HCT116 (cell line): Measurements from ENCODE around the gene WWOX. TPM values are rescaled to one million over a fixed set of nuclear protein-coding genes. Genes with fewer than 3 reads are reported as not detected.

Experiments
- ATAC-seq: fragments of 200-7000 bp; cut with Tn5 transposase; 2 replicates; pipeline ENCODE4 v1.9.1; 2020; ENCODE audit warnings: mild to moderate bottlenecking, moderate library complexity
- BruUV-seq: library from RNA; stranded (reverse); fragments of 400-500 nt; replicated peaks from 2 replicates; lab custom pipeline; 2021; lab: Mats Ljungman, UMichigan
- CTCF ChIA-PET: fragments of 300-600 bp; sonication (Branson Sonifier 250); formaldehyde crosslinking; loops from one replicate; lab custom pipeline; 2021; ENCODE audit warnings: antibody characterized with exemption; lab: Charles Lee
- POLR2A ChIA-PET: fragments of 300-600, 350-600 bp; sonication (Branson Sonifier 250); formaldehyde crosslinking; loops from one replicate; lab custom pipeline; 2021; ENCODE audit warnings: antibody characterized with exemption; lab: Charles Lee
- RAD21 ChIA-PET, 2 experiments: fragments of 300-600 bp; sonication (Branson Sonifier 250); formaldehyde crosslinking; loops; one replicate each; lab custom pipeline; 2023; ENCODE audit warnings: low total read pairs in 2 of 2; ENCODE audit not compliant: uncharacterized antibody in 2 of 2, unreplicated experiment in 2 of 2, low non-redundant PET in 1 of 2; lab: Charles Lee
- DNase-seq: peaks from one replicate; pipeline ENCODE4 v3.0.0-alpha.2; 2010; ENCODE audit warnings: low read depth, low spot score
- H2AFZ ChIP-seq: fragments of 200-600 bp; shearing (Covaris generic), sonication (generic); 2 replicates; pipeline ENCODE4 v1.6.1; 2017; ENCODE audit warnings: low read depth, mixed run types, mixed read lengths, antibody characterized with exemption, low read length; ENCODE audit not compliant: poor library complexity, severe bottlenecking
- H3K27ac ChIP-seq: 2 replicates; pipeline ENCODE4 v1.5.1; 2012; ENCODE audit warnings: low read depth, low read length
- H3K27me3 ChIP-seq: fragments of 200-600 bp; sonication (generic); 2 replicates; pipeline ENCODE4 v1.6.1; 2016; ENCODE audit warnings: mixed run types, low read length, mixed read lengths; ENCODE audit not compliant: insufficient read depth
- H3K36me3 ChIP-seq, 2 experiments: fragments of 200-500 bp in 1 of 2; fragments of 200-600 bp in 1 of 2; sonication (Bioruptor generic) in 1 of 2; sonication (generic) in 1 of 2; 2 replicates each; pipeline versions ENCODE4 v1.5.1 to v1.6.1; 2014 to 2016; ENCODE audit warnings: low read length in 2 of 2, inconsistent platforms in 1 of 2, mixed read lengths in 1 of 2, mixed run types in 1 of 2; ENCODE audit not compliant: insufficient read depth in 2 of 2, control insufficient read depth in 1 of 2
- H3K4me1 ChIP-seq, 2 experiments: fragments of 200-600 bp in 1 of 2; sonication (generic) in 1 of 2; 2 replicates each; pipeline versions ENCODE4 v1.5.1 to v1.6.1; 2012 to 2017; ENCODE audit warnings: low read length in 2 of 2, inconsistent platforms in 1 of 2, mild to moderate bottlenecking in 1 of 2, mixed read lengths in 1 of 2, mixed run types in 1 of 2, moderate library complexity in 1 of 2; ENCODE audit not compliant: insufficient read depth in 2 of 2, control insufficient read depth in 1 of 2
- H3K4me2 ChIP-seq: fragments of 200-600 bp; sonication (generic); 2 replicates; pipeline ENCODE4 v1.6.1; 2017; ENCODE audit warnings: mixed run types, low read length, mixed read lengths
- H3K4me3 ChIP-seq, 2 experiments: fragments of 200-600 bp in 1 of 2; sonication (generic) in 1 of 2; replicated peaks in 1 of 2; 2 replicates each; pipeline ENCODE4 v1.5.1; 2011 to 2016; ENCODE audit warnings: low read length in 2 of 2, control low read depth in 1 of 2, low read depth in 1 of 2, mild to moderate bottlenecking in 1 of 2, mixed read lengths in 1 of 2, mixed run types in 1 of 2
- H3K79me2 ChIP-seq: fragments of 200-600 bp; sonication (generic); 2 replicates; pipeline ENCODE4 v1.6.1; 2017; ENCODE audit warnings: mild to moderate bottlenecking, mixed run types, low read length, moderate library complexity, mixed read lengths; ENCODE audit not compliant: insufficient read depth
- H3K9ac ChIP-seq: fragments of 200-600 bp; sonication (generic); 2 replicates; pipeline ENCODE4 v1.6.1; 2016; ENCODE audit warnings: low read length, mixed read lengths
- H3K9me2 ChIP-seq: fragments of 200-600 bp; sonication (generic), shearing (Covaris generic); 2 replicates; pipeline ENCODE4 v1.6.1; 2017; ENCODE audit warnings: mixed run types, mild to moderate bottlenecking, moderate library complexity; ENCODE audit not compliant: insufficient read depth
- H3K9me3 ChIP-seq, 2 experiments: fragments of 200-500 bp in 1 of 2; fragments of 200-600 bp in 1 of 2; sonication (Bioruptor generic) in 1 of 2; sonication (generic) in 1 of 2; 2 replicates each; pipeline ENCODE4 v1.6.1; 2014 to 2017; ENCODE audit warnings: low read length in 2 of 2, mixed read lengths in 2 of 2, inconsistent platforms in 1 of 2, low read depth in 1 of 2, mild to moderate bottlenecking in 1 of 2, mixed run types in 1 of 2, moderate library complexity in 1 of 2; ENCODE audit not compliant: control insufficient read depth in 1 of 2, insufficient read depth in 1 of 2
- H4K20me1 ChIP-seq: fragments of 200-600 bp; sonication (generic), shearing (Covaris generic); 2 replicates; pipeline ENCODE4 v1.6.1; 2017; ENCODE audit warnings: mixed run types, mild to moderate bottlenecking, moderate library complexity; ENCODE audit not compliant: insufficient read depth
- CBX3 ChIP-seq: IDR thresholded peaks from 2 replicates; pipeline ENCODE4 v1.6.1; 2012; ENCODE audit warnings: low read depth
- CEBPB ChIP-seq: IDR thresholded peaks from 2 replicates; pipeline ENCODE4 v1.6.1; 2012; ENCODE audit warnings: low read depth
- EGR1 ChIP-seq: IDR thresholded peaks from 2 replicates; pipeline ENCODE4 v1.6.1; 2012; ENCODE audit warnings: low read depth
- EZH2 ChIP-seq: fragments of 200-600 bp; sonication (generic); IDR thresholded peaks from 2 replicates; pipeline ENCODE4 v1.6.1; 2017; ENCODE audit warnings: antibody characterized with exemption, mixed run types
- FOSL1 ChIP-seq: IDR thresholded peaks from 2 replicates; pipeline ENCODE4 v1.6.1; 2012; ENCODE audit warnings: low read depth
- POLR2A ChIP-seq: IDR thresholded peaks from 2 replicates; pipeline ENCODE4 v1.7.0; 2011; ENCODE audit warnings: borderline replicate concordance; ENCODE audit not compliant: insufficient read depth, insufficient read length; ENCODE audit errors: extremely low read depth
- RAD21 ChIP-seq: IDR thresholded peaks from 2 replicates; pipeline ENCODE4 v1.6.1; 2012; ENCODE audit warnings: low read depth, mild to moderate bottlenecking
- REST ChIP-seq: IDR thresholded peaks from 2 replicates; pipeline ENCODE4 v1.6.1; 2012; ENCODE audit warnings: low read depth
- SP1 ChIP-seq: IDR thresholded peaks from 2 replicates; pipeline ENCODE4 v1.6.1; 2012; ENCODE audit warnings: low read depth
- SRF ChIP-seq: IDR thresholded peaks from 2 replicates; pipeline ENCODE4 v1.6.1; 2012; ENCODE audit warnings: low read depth
- TCF7L2 ChIP-seq: IDR thresholded peaks from 2 replicates; pipeline ENCODE4 v1.7.0; 2011; ENCODE audit warnings: borderline replicate concordance, inconsistent platforms; ENCODE audit not compliant: insufficient read depth, insufficient read length; ENCODE audit errors: extremely low read depth
- ZFX ChIP-seq: fragments of 450-650 bp; IDR thresholded peaks from 2 replicates; pipeline ENCODE4 v1.6.1; 2017
- ZNF274 ChIP-seq: fragments of 200-500 bp; sonication (Bioruptor generic); IDR thresholded peaks from 2 replicates; pipeline ENCODE4 v1.6.1; 2014; ENCODE audit warnings: mild to moderate bottlenecking, low read depth, low read length, inconsistent platforms
- intact Hi-C: fragments of 100-400 bp; cut with micrococcal nuclease; formaldehyde crosslinking; loops from 2 replicates; pipeline ENCODE4 v1.10.0; 2022
- total RNA-seq: library from RNA; stranded (reverse); gene quantifications from one replicate; pipeline ENCODE4 v1.2.1, GENCODE V29; 2021; ENCODE audit not compliant: unreplicated experiment
- TF ChIP-seq, protein P1 (sequence below): IDR thresholded peaks from 2 replicates; pipeline ENCODE4 v1.6.1; 2012
- TF ChIP-seq, protein P2 (sequence below), 3 experiments: fragments of 200-600 bp in 1 of 3; sonication (generic) in 1 of 3; IDR thresholded peaks in 2 of 3; conservative IDR thresholded peaks in 1 of 3; 2 replicates each; pipeline ENCODE4 v1.5.1; 2012 to 2017; ENCODE audit warnings: low read depth in 2 of 3, low read length in 2 of 3, antibody characterized with exemption in 1 of 3, borderline replicate concordance in 1 of 3, control low read depth in 1 of 3, mild to moderate bottlenecking in 1 of 3, mixed read lengths in 1 of 3, mixed run types in 1 of 3, moderate library complexity in 1 of 3; ENCODE audit not compliant: insufficient read depth in 1 of 3

The WWOX gene
- total RNA-seq, 1 experiment from 2014 or later = 13.7 TPM

DNA sequence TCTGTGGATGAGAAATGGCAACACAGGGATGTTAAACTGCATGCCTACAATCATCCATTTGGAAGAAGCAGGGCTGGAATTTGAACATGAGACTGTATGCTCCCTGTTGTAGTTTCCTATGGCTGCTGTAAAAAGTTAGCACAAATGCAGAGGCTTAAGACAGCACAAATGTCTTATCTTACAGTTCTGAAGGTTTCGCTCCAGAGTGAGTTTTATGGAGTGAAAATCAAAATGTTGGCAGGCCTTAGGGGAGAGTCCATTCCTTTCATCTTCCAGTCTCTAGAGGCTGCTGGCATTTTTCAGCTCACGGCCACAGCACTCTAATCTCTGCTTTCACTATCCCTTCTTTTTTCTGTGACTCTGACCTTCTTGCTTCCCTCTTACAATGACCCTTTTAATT is 660.1 kb downstream of the WWOX start:
- no peaks in the 10 kb centered on the region for H3K27me3 ChIP-seq
- no peak for DNase-seq
- BruUV-seq = no TSS peak
- ChIA-PET POLR2A (no interaction called here), CTCF (no interaction called here), RAD21 (no interaction called here)
- H3K9me3 ChIP-seq = no peaks in the 10 kb centered on the region; a peak in 2 of 4 replicates
- no peaks in the 10 kb centered on the region for H3K36me3 ChIP-seq
- TF ChIP-seq CEBPB (no peak), SP1 (no peak), SRF (no peak), POLR2A (no peak), FOSL1 (no peak), EZH2 (no peak), RAD21 (no peak)
- TF ChIP-seq, protein P1, sequence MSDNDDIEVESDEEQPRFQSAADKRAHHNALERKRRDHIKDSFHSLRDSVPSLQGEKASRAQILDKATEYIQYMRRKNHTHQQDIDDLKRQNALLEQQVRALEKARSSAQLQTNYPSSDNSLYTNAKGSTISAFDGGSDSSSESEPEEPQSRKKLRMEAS = no peak
- no peak for ATAC-seq
- H3K9ac ChIP-seq = no peak overlapping the region
- intact Hi-C loops = no loop called here
- no peaks in the 10 kb centered on the region for H3K9me2 ChIP-seq
- H3K4me3 ChIP-seq = no peak overlapping the region
- no peak overlapping the region for H3K4me2 ChIP-seq
- H3K27ac ChIP-seq = no peak overlapping the region
- no peak overlapping the region for H2AFZ ChIP-seq
- no peaks in the 10 kb centered on the region for H3K79me2 ChIP-seq
- no peaks in the 10 kb centered on the region for H3K4me1 ChIP-seq
- H4K20me1 ChIP-seq = no peaks in the 10 kb centered on the region

GRCh38 chr16:78760611-78761010 is 661.2 kb downstream of the WWOX start:
- intact Hi-C loops = no loop called here
- Histone ChIP-seq H3K9me3 (no peaks in the 10 kb centered on the region; a peak in 1 of 4 replicates), H3K9me2 (no peaks in the 10 kb centered on the region), H2AFZ (no peak overlapping the region), H3K36me3 (no peaks in the 10 kb centered on the region), H3K4me2 (no peak overlapping the region), H3K27me3 (no peaks in the 10 kb centered on the region), H3K79me2 (no peaks in the 10 kb centered on the region), H3K4me3 (no peak overlapping the region), H3K27ac (no peak overlapping the region), H3K9ac (no peak overlapping the region), H4K20me1 (no peaks in the 10 kb centered on the region), H3K4me1 (no peaks in the 10 kb centered on the region)
- ChIA-PET RAD21 (no interaction called here), CTCF (no interaction called here), POLR2A (no interaction called here)
- no peak for TF ChIP-seq FOSL1
- TF ChIP-seq ZFX = no peak
- TF ChIP-seq CEBPB = no peak
- no peak for TF ChIP-seq ZNF274
- no peak for TF ChIP-seq REST
- TF ChIP-seq, protein P2, sequence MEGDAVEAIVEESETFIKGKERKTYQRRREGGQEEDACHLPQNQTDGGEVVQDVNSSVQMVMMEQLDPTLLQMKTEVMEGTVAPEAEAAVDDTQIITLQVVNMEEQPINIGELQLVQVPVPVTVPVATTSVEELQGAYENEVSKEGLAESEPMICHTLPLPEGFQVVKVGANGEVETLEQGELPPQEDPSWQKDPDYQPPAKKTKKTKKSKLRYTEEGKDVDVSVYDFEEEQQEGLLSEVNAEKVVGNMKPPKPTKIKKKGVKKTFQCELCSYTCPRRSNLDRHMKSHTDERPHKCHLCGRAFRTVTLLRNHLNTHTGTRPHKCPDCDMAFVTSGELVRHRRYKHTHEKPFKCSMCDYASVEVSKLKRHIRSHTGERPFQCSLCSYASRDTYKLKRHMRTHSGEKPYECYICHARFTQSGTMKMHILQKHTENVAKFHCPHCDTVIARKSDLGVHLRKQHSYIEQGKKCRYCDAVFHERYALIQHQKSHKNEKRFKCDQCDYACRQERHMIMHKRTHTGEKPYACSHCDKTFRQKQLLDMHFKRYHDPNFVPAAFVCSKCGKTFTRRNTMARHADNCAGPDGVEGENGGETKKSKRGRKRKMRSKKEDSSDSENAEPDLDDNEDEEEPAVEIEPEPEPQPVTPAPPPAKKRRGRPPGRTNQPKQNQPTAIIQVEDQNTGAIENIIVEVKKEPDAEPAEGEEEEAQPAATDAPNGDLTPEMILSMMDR (IDR thresholded peaks at IDR 0.05 in 2 of 3, conservative IDR thresholded peaks at IDR 0.05 in 1 of 3; ENCODE audit: borderline replicate concordance in 1 of 3, insufficient read depth in 1 of 3, low read depth in 2 of 3, low read length in 2 of 3) = no peak
- no peak for TF ChIP-seq SP1
- TF ChIP-seq TCF7L2 = no peak
- TF ChIP-seq CBX3 = no peak
- no peak for TF ChIP-seq EGR1
- TF ChIP-seq SRF = no peak
- BruUV-seq = no TSS peak
- ATAC-seq (no peak), DNase-seq (no peak)
